ENCODE data around the gene MCF2L.
A peak's percentile ranks its signal among the peaks of the same experiment; 100 is the strongest.
"Not testable (repeated sequence)": the region's sequence is repeated elsewhere in the genome, so short reads cannot be mapped to it uniquely, and the experiment has no call there.

MCF2L gene

GRCh38 chr13:113016526-113017295 lies 47.7 kb downstream of the MCF2L start:
- DNase-seq: no peak

GRCh38 chr13:113017506-113018215 lies 48.6 kb downstream of the MCF2L start:
- no peak for DNase-seq

GRCh38 chr13:113018676-113019465 lies 49.9 kb downstream of the MCF2L start:
- no peak for DNase-seq

- DNase-seq: no peak
Observed at GRCh38 chr13:113020323-113021080, 51.5 kb downstream of the MCF2L start.

- DNase-seq: no peak
Observed at GRCh38 chr13:113021391-113021790, 52.4 kb downstream of the MCF2L start.

- DNase-seq: no peak
Observed at GRCh38 chr13:113021811-113022210, 52.8 kb downstream of the MCF2L start.

GRCh38 chr13:113022391-113022744 lies 53.4 kb downstream of the MCF2L start:
- DNase-seq: no peak

GRCh38 chr13:113022745-113023574 lies 53.9 kb downstream of the MCF2L start:
- DNase-seq: no peak

GRCh38 chr13:113023694-113024430 lies 54.8 kb downstream of the MCF2L start:
- no peak for DNase-seq

- DNase-seq: no peak
Observed at GRCh38 chr13:113024466-113024865, 55.5 kb downstream of the MCF2L start.

GRCh38 chr13:113026391-113026910 lies 57.4 kb downstream of the MCF2L start:
- DNase-seq: no peak

GRCh38 chr13:113027095-113027494 lies 58.1 kb downstream of the MCF2L start:
- DNase-seq: no peak

- no peak for DNase-seq
Observed at GRCh38 chr13:113027566-113027965, 58.6 kb downstream of the MCF2L start.

- DNase-seq: no peak
Observed at GRCh38 chr13:113028336-113029060, 59.5 kb downstream of the MCF2L start.

- DNase-seq: no peak
Observed at GRCh38 chr13:113029061-113029445, 60.0 kb downstream of the MCF2L start.

- peak; percentile 38 to 46 for DNase-seq
Observed at GRCh38 chr13:113029487-113030258, 60.7 kb downstream of the MCF2L start.

- not testable (repeated sequence) for DNase-seq
Observed at GRCh38 chr13:113030259-113030640, 61.2 kb downstream of the MCF2L start.

- DNase-seq: no peak
Observed at GRCh38 chr13:113031465-113031864, 62.5 kb downstream of the MCF2L start.

GRCh38 chr13:113032291-113032690 lies 63.3 kb downstream of the MCF2L start:
- no peak for DNase-seq
